ENCODE results near the gene ARHGAP44.

GRCh38 chr17:12996941-12997340 lies 207.6 kb downstream of the ARHGAP44 start:
- TF ChIP-seq ZBTB43 (CRISPR knock-in tag; conservative IDR thresholded peaks at IDR 0.05) = no peak
- no peak for TF ChIP-seq BRCA1 (CRISPR knock-in tag; IDR thresholded peaks at IDR 0.05)
- TF ChIP-seq KLF16 (CRISPR knock-in tag; IDR thresholded peaks at IDR 0.05) = no peak

Measured in HepG2 (cell line).